Body of pancreas (tissue), 4 donors: ENCODE measurements around the gene PRC1. TPM values are rescaled to one million over a fixed set of nuclear protein-coding genes. Genes with fewer than 3 reads are reported as not detected.
A peak's percentile ranks its signal among the peaks of the same experiment; 100 is the strongest.

ENCODE experiments used
- ATAC-seq: fragments of 150-250 bp; one replicate; pipeline ENCODE4 v1.9.1; 2016
- DNase-seq, 4 donors: peaks; one replicate each; pipeline ENCODE4 v3.0.0-alpha.2; 2019
- H3K27ac ChIP-seq, 4 donors: fragments of 200-600 bp; sonication (generic); 1 replicate in 3 of 4; 2 replicates in 1 of 4; pipeline versions ENCODE4 v1.5.1 to v1.6.1; 2016 to 2019; ENCODE audit warnings: mild to moderate bottlenecking in 1 of 4, mixed read lengths in 1 of 4, moderate library complexity in 1 of 4
- H3K27me3 ChIP-seq, 2 donors: fragments of 200-600 bp; sonication (generic); one replicate each; pipeline ENCODE4 v1.6.0; 2016; ENCODE audit warnings: mild to moderate bottlenecking in 1 of 2
- H3K36me3 ChIP-seq, 2 donors: fragments of 200-600 bp; sonication (generic); replicated peaks in 1 of 2; 2 replicates each; pipeline ENCODE4 v1.5.1; 2016; ENCODE audit warnings: low read depth in 2 of 2; ENCODE audit not compliant: insufficient read depth in 1 of 2
- H3K4me1 ChIP-seq: fragments of 200-600 bp; sonication (generic); one replicate; pipeline ENCODE4 v1.6.0; 2016
- H3K4me3 ChIP-seq, 2 donors: fragments of 200-600 bp; sonication (generic); 1 replicate in 1 of 2; 2 replicates in 1 of 2; pipeline ENCODE4 v1.5.1; 2016 to 2019
- H3K9me3 ChIP-seq, 3 donors: fragments of 200-600 bp; sonication (generic); 1 replicate in 2 of 3; 2 replicates in 1 of 3; pipeline ENCODE4 v1.5.1; 2016
- CTCF ChIP-seq, 7 experiments: fragments of 450-650 bp in 4 of 7; fragments of 200-600 bp in 3 of 7; sonication (generic) in 3 of 7; IDR thresholded peaks; one replicate each; pipeline ENCODE4 v1.5.1; 2016 to 2019; ENCODE audit warnings: antibody characterized with exemption in 7 of 7
- POLR2A ChIP-seq, 3 donors: fragments of 450-650 bp; IDR thresholded peaks; one replicate each; pipeline ENCODE4 v1.6.1; 2016; ENCODE audit warnings: antibody characterized with exemption in 3 of 3, mild to moderate bottlenecking in 2 of 3
- WGBS, 2 donors: methylation state at CpG; one replicate each; pipeline ENCODE4 v1.1.5; 2017; 5-methylcytosine and 5-hydroxymethylcytosine counted together
- intact Hi-C: fragments of 100-400 bp; cut with DNase I; formaldehyde crosslinking; loops from one replicate; pipeline ENCODE4 v1.15.1; 2023
- total RNA-seq, 2 donors: library from RNA; depleted of rRNA; stranded (reverse); fragments of >200 nt; gene quantifications; one replicate each; pipeline ENCODE4 v1.1.0, GENCODE V29; 2016

PRC1 gene
- total RNA-seq, 2 donors from 2014 or later: 9.1 to 11.5 TPM

GRCh38 chr15:90956274-90957030, 37.9 kb downstream of the PRC1 start:
- H3K27me3 ChIP-seq: no peaks in the 10 kb centered on the region
- no peaks in the 10 kb centered on the region for H3K9me3 ChIP-seq
- DNase-seq (peak; percentile 78 to 84 (median 80)), ATAC-seq (peak; percentile 51)
- TF ChIP-seq CTCF (IDR thresholded peaks at IDR 0.05) (peak; percentile 79 to 98 (median 90)), POLR2A (IDR thresholded peaks at IDR 0.05) (peak in 2 of 3 donors; percentile 74)
- H3K4me1 ChIP-seq: peaks cover 31% of the 10 kb centered on the region
- intact Hi-C loops: no loop called here
- WGBS, 2 donors: 1 to 3% methylated on average over 16 to 56 of the region's 56 CpGs
- peak overlapping the region; percentile 14 to 39 for H3K4me3 ChIP-seq
- peaks cover 0 to 6% of the 10 kb centered on the region in 2 donors for H3K36me3 ChIP-seq
- peak overlapping the region; percentile 40 to 98 (median 92) for H3K27ac ChIP-seq

- H3K36me3 ChIP-seq: peaks cover 0 to 8% of the 10 kb centered on the region in 2 donors
- peak overlapping the region; percentile 40 to 98 (median 92) for H3K27ac ChIP-seq
- WGBS, 2 donors: 34 to 41% methylated on average over 18 to 20 of the region's 20 CpGs
- H3K4me1 ChIP-seq: peaks cover 31% of the 10 kb centered on the region
- H3K4me3 ChIP-seq: no peak overlapping the region
- no peak for TF ChIP-seq CTCF (IDR thresholded peaks at IDR 0.05)
- TF ChIP-seq POLR2A (IDR thresholded peaks at IDR 0.05): no peak
- ATAC-seq (no peak), DNase-seq (peak; percentile 57 to 91 (median 69))
- H3K9me3 ChIP-seq: no peaks in the 10 kb centered on the region
- H3K27me3 ChIP-seq: no peaks in the 10 kb centered on the region
- intact Hi-C loops: no loop called here
Observed at GRCh38 chr15:90955624-90956273, 38.6 kb downstream of the PRC1 start.

- Histone ChIP-seq H3K36me3 (peaks cover 0 to 11% of the 10 kb centered on the region in 2 donors), H3K27ac (peak within 1 kb of the TSS; percentile 72 to 98 (median 92)), H3K27me3 (no peaks in the 10 kb centered on the region), H3K4me3 (peak within 1 kb of the TSS; percentile 39 to 60), H3K4me1 (peaks cover 31% of the 10 kb centered on the region), H3K9me3 (no peaks in the 10 kb centered on the region)
- TF ChIP-seq POLR2A (IDR thresholded peaks at IDR 0.05): peak; percentile 35 to 79 (median 79)
- no peak for TF ChIP-seq CTCF (IDR thresholded peaks at IDR 0.05)
- intact Hi-C loops: loop anchor here (5.0 kb wide), 1 partner anchor 87 kb away; no protein-coding TSS in a partner anchor
- DNase-seq (peak; percentile 94 to 97 (median 96)), ATAC-seq (peak; percentile 92)
- WGBS, 2 donors: 1 to 9% methylated on average over 13 to 69 of the region's 69 CpGs
Observed at GRCh38 chr15:90954712-90955623, 39.4 kb downstream of the PRC1 start, which contains the start of gene RCCD1. Gene RCCD1, plus strand, starts transcription at chr15:90954884. Its CDS starts 1,851 bp downstream, at chr15:90956735.

GRCh38 chr15:90953947-90954711, 40.2 kb downstream of the PRC1 start:
- peaks cover 31% of the 10 kb centered on the region for H3K4me1 ChIP-seq
- H3K27me3 ChIP-seq: no peaks in the 10 kb centered on the region
- H3K4me3 ChIP-seq: no peak overlapping the region
- peaks cover 3 to 20% of the 10 kb centered on the region in 2 donors for H3K36me3 ChIP-seq
- 63 to 69% methylated on average over 16 of the region's 16 CpGs for WGBS, 2 donors
- TF ChIP-seq POLR2A (IDR thresholded peaks at IDR 0.05) (no peak), CTCF (IDR thresholded peaks at IDR 0.05) (no peak)
- DNase-seq: no peak
- intact Hi-C loops: loop anchor here (5.0 kb wide), 1 partner anchor 88 kb away; no protein-coding TSS in a partner anchor
- no peak for ATAC-seq
- peak overlapping the region; percentile 72 to 98 (median 92) for H3K27ac ChIP-seq
- no peaks in the 10 kb centered on the region for H3K9me3 ChIP-seq
